Motor neuron (in vitro differentiated cells): ENCODE data around the gene MLANA. TPM values are rescaled to one million over a fixed set of nuclear protein-coding genes. Genes with fewer than 3 reads are reported as not detected.

ENCODE experiments used
- ATAC-seq, 8 experiments: fragments of 200-7000 bp; cut with Tn5 transposase; replicated peaks in 6 of 8; 2 replicates each; pipeline ENCODE4 v1.8.0; 2021; ENCODE audit warnings: mild to moderate bottlenecking in 8 of 8, moderate library complexity in 8 of 8
- H3K27ac ChIP-seq, 2 donors: fragments of 250-450 bp; sonication (Bioruptor Pico); 2 replicates each; pipeline ENCODE4 v1.9.0; 2021; ENCODE audit warnings: antibody characterized with exemption in 2 of 2, mild to moderate bottlenecking in 2 of 2, moderate library complexity in 1 of 2
- H3K4me1 ChIP-seq, 2 donors: fragments of 250-450 bp; sonication (Bioruptor Pico); replicated peaks in 1 of 2; 2 replicates each; pipeline ENCODE4 v1.6.1; 2021; ENCODE audit warnings: antibody characterized with exemption in 2 of 2, mild to moderate bottlenecking in 2 of 2, moderate library complexity in 1 of 2
- H3K4me3 ChIP-seq, 5 donors: fragments of 250-450 bp; sonication (Bioruptor Pico); 2 replicates each; pipeline ENCODE4 v1.9.0; 2021; ENCODE audit warnings: antibody characterized with exemption in 5 of 5, mild to moderate bottlenecking in 5 of 5, moderate library complexity in 4 of 5
- WGBS, 10 experiments: fragments of 450-650 bp; shearing (Covaris generic); methylation state at CpG; one replicate each; pipeline ENCODE4 v1.0.0; 2022; 5-methylcytosine and 5-hydroxymethylcytosine counted together
- in situ Hi-C, 9 experiments: fragments of 400-800 bp; cut with MboI; loops; one replicate each; pipeline ENCODE4 v1.15.0; 2021; ENCODE audit warnings: low sequenced_read_pairs in 9 of 9, low pct_unique_long_range_greater_than_20kb in 2 of 9; ENCODE audit not compliant: unreplicated experiment in 9 of 9
- total RNA-seq, 8 experiments: library from RNA; unstranded; fragments of 300-600 nt; gene quantifications; 2 replicates each; pipeline versions ENCODE4 v1.2.3 to v1.2.4, GENCODE V29; 2022

MLANA gene
- 1 to 10 TPM in 4 of 8 experiments, under 1 TPM in 4; 0.23 to 2.8 (median 0.94) TPM for total RNA-seq

DNA sequence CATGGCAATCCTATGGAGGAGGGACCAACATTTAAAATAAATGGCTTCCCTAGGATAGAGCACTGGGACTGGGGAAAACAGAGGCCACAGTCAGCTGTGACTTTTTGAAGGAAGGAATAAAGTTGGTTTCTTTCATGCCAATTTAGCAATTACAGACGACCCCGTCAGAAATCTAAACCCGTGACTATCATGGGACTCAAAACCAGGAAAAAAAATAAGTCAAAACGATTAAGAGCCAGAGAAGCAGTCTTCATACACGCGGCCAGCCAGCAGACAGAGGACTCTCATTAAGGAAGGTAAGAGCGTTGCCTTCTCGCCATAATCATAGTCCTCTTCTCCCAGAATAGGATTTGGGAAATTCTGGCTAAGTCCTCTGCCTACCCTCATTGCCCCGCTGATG, at the start of gene MLANA:
TSS of gene MLANA (plus strand) at position 249 of the 400 bp plus-strand sequence. CDS start 1,586 bp downstream, outside the sequence.
- no peak for ATAC-seq
- peaks cover 0 to 6% of the 10 kb centered on the region in 2 donors for H3K4me1 ChIP-seq
- no peak within 1 kb of the TSS for H3K27ac ChIP-seq
- H3K4me3 ChIP-seq: no peak within 1 kb of the TSS
- in situ Hi-C loops: loop anchor here in 6 of 9 experiments (25.0 kb wide), 3 partner anchors 147 to 422 kb away; no protein-coding TSS in a partner anchor
- WGBS, 10 experiments: 70 to 94% (median 86%) methylated on average over 5 to 9 of the region's 9 CpGs; no CpG with 5 or more reads in 3 of the 10 experiments

DNA sequence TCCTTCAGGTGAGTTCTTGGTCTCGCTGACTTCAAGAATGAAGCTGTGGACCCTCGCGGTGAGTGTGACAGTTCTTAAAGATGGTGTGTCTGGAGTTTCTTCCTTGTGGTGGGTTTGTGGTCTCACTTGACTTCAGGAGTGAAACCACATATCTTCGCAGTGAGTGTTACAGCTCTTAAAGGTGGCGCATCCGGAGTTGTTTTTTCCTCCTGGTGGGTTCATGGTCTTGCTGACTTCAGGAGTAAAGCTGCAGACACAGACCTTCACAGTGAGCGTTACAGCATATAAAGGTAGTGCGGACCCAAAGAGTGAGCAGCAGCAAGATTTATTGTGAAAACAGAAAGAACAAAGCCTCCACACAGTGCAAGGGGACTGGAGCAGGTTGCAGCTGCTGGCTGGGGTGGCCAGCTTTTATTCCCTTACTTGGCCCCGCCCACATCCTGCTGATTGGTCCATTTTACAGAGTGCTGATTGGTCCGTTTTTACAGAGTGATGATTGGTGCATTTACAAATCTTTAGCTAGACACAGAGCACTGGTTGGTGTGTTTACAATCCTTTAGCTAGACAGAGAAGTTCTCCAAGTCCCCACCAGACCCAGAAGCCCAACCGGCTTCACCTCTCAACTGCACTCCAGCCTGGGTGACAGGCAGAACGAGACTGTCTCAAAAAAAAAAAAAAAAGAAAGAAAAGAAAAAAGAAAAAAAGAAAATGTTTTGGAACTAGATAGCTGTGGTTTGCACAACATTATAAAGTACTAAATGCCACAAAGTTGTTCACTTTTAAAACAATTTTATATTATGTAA, 48.7 kb upstream of the MLANA start:
- Histone ChIP-seq H3K27ac (no peak overlapping the region), H3K4me3 (no peak overlapping the region), H3K4me1 (peaks cover 0 to 3% of the 10 kb centered on the region in 2 donors)
- in situ Hi-C loops: no loop called here
- ATAC-seq: no peak
- 68 to 100% (median 89%) methylated on average over 1 to 10 of the region's 12 CpGs; no CpG with 5 or more reads in 1 of the 10 experiments for WGBS, 10 experiments

GRCh38 chr9:5842929-5843793, 47.5 kb upstream of the MLANA start:
- no peak overlapping the region for H3K4me3 ChIP-seq
- no peak overlapping the region for H3K27ac ChIP-seq
- in situ Hi-C loops: no loop called here
- peaks cover 0 to 3% of the 10 kb centered on the region in 2 donors for H3K4me1 ChIP-seq
- WGBS, 10 experiments: 37 to 100% (median 67%) methylated on average over 2 to 5 of the region's 5 CpGs; no CpG with 5 or more reads in 1 of the 10 experiments
- peak in 2 of 8 experiments; percentile 6 to 31 for ATAC-seq

DNA sequence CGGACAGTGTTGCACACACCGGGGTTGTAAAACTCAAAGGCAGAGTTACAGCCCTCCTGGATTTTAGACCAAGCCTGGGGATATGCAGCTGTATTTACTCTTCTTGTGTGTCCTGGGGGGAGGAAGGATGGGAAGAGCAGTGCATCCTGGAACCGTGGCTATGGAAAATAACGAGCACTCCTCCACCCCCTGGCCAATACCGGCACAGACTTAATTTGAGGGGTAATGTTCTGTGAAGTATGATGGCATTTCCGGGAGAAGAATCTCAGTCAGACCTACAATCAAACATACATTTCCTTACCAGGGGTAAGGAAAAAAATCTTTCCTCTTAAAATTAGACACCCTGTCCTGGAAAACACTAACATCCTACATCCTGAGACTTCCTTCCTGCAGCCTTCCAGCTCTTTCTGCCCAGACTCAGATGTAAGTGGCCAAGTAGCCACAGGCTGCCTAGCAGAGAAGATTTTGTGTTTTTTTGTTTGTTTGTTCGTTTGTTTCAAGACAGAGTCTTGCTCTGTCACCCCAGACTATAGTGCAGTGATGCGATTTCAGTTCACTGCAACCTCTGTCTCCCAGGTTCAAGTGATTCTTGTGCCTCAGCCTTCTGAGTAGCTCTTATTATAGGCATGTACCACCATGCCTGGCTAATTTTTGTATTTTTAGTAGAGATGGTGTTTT, 46.8 kb upstream of the MLANA start:
- in situ Hi-C loops: no loop called here
- Histone ChIP-seq H3K27ac (no peak overlapping the region), H3K4me1 (peaks cover 0 to 3% of the 10 kb centered on the region in 2 donors), H3K4me3 (no peak overlapping the region)
- 20 to 100% (median 49%) methylated on average over 1 to 7 of the region's 8 CpGs; no CpG with 5 or more reads in 2 of the 10 experiments for WGBS, 10 experiments
- peak in 7 of 8 experiments; percentile 20 to 95 (median 71) for ATAC-seq

DNA sequence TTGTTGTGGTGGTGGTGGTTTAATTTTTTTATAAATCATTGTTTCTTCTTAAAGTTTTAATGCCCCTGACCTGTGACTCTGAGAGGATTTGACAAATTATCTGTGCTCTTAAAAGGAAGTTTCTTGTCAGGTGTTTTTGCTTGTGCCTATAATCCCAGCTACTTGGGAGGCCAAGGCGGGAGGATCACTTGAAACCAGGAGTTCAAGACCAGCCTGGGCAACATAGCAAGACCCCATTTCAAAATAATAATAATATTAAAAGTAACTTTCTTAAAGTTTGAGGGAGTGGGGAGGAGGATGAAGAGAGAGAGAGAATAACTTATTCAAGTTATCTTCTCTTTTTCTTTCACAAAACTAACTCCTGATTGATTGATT, 45.5 kb upstream of the MLANA start:
- in situ Hi-C loops: no loop called here
- Histone ChIP-seq H3K4me1 (peaks cover 0 to 3% of the 10 kb centered on the region in 2 donors), H3K4me3 (no peak overlapping the region), H3K27ac (no peak overlapping the region)
- no peak for ATAC-seq
- 75 to 100% (median 100%) methylated on average over 1 of the region's 1 CpG; no CpG with 5 or more reads in 3 of the 10 experiments for WGBS, 10 experiments

DNA sequence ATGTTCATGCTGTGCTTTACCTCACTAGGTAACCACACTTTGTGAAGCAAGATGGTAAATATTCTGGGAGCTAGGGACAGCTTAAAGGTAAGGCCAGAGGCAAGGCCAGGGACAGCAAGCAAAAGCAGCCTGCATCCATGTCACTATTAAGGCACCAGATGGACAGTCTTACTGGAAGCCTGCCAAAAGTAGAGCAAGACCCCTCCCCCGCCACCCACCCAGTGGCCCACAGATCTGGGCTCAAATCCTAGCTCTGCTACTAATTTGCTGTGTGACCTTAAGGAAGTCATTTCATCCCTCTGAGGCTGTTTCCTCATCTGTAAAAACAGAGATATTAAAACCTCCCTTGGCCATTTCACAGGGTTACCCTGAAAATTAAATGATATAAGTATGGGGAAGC, 44.6 kb upstream of the MLANA start:
- no peak overlapping the region for H3K4me3 ChIP-seq
- in situ Hi-C loops: no loop called here
- ATAC-seq: no peak
- H3K4me1 ChIP-seq: peaks cover 0 to 3% of the 10 kb centered on the region in 2 donors
- 67 to 100% (median 100%) methylated on average over 1 of the region's 1 CpG; no CpG with 5 or more reads in 7 of the 10 experiments for whole genome bisulfite sequencing, 10 experiments
- H3K27ac ChIP-seq: no peak overlapping the region

DNA sequence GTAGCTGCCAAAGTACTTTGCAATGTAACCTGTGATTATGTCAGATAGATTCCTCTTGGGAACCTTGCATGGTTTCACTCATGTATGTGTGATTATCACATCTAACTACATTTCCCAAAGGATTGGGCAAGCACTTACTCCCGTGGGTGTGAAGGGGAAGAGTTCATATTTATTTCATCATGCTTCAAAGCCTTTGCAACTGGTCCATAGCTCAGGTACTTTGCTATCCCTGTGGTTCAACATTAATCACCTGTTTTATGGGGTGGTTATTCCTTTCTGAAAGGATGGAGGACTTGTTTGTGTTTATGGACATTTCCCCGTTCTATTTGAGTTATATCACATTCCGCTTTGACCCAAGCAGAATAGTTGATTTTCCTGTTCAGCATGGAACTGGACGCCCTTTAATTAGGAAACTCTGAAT, 44.2 kb upstream of the MLANA start:
- WGBS, 10 experiments: 78 to 100% (median 89%) methylated on average over 1 to 4 of the region's 4 CpGs; no CpG with 5 or more reads in 1 of the 10 experiments
- H3K4me1 ChIP-seq: peaks cover 0 to 3% of the 10 kb centered on the region in 2 donors
- in situ Hi-C loops: no loop called here

DNA sequence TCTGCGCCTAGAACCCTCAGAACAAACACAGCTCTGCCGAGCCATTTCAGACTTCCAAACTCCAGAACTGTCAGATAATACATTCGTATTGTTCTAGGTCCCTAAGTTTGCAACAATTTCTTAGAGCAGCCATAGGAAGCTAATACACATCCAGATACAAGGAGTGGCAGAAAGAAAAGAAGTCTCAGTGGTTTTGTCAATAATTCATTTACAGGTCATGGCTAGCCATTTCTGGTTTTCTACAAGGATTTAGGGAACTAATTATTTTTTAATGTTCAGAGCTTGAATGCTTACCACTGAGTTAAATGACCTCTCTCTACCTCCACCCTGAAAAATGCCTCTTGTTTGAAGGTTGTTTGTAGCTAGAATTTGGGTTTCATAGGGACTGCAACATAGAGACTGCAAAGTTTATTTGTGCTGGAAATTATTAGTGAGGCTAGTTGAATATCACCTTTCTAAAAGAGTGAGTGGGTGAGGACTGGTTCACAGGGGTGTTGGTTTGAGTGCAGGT, 42.3 kb upstream of the MLANA start:
- H3K27ac ChIP-seq: no peak overlapping the region
- 58 to 83% (median 82%) methylated on average over 1 to 3 of the region's 3 CpGs; no CpG with 5 or more reads in 5 of the 10 experiments for WGBS, 10 experiments
- in situ Hi-C loops: no loop called here
- H3K4me1 ChIP-seq: peaks cover 0 to 3% of the 10 kb centered on the region in 2 donors
- H3K4me3 ChIP-seq: no peak overlapping the region
- no peak for ATAC-seq

More for the DNA sequence above, 44.2 kb upstream of the MLANA start:
- ATAC-seq: no peak
- Histone ChIP-seq H3K27ac (no peak overlapping the region), H3K4me3 (no peak overlapping the region)

GRCh38 chr9:5850724-5851122, 40.0 kb upstream of the MLANA start:
- Histone ChIP-seq H3K4me1 (no peaks in the 10 kb centered on the region), H3K4me3 (no peak overlapping the region), H3K27ac (no peak overlapping the region)
- in situ Hi-C loops: no loop called here
- ATAC-seq: no peak

DNA sequence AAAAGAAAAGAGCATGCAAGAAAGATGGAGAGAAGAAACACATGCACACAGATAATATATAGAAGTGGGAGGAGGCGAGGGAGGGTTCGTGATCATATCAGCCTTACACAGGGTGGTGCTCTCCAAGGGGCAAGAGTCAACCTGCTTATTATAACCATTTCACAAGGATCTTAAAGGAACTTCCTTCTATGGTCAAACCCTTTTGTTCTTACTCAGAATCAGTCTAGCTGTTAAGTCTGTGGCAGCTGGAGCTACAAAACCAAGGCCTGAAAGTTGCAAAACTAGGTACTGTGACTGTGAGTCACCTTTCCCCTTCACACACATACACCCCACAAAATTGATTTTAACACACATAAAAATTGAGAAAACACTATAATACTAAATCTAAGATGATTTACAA, 39.2 kb upstream of the MLANA start:
- Histone ChIP-seq H3K4me3 (no peak overlapping the region), H3K4me1 (no peaks in the 10 kb centered on the region), H3K27ac (no peak overlapping the region)
- in situ Hi-C loops: no loop called here
- ATAC-seq: peak in 2 of 8 experiments; percentile 56 to 68
- 50 to 100% (median 93%) methylated on average over 1 to 2 of the region's 2 CpGs; no CpG with 5 or more reads in 3 of the 10 experiments for WGBS, 10 experiments

GRCh38 chr9:5852987-5853386, 37.7 kb upstream of the MLANA start:
- H3K4me1 ChIP-seq: no peaks in the 10 kb centered on the region
- H3K4me3 ChIP-seq: no peak overlapping the region
- 25 to 60% (median 38%) methylated on average over 1 of the region's 1 CpG; no CpG with 5 or more reads in 4 of the 10 experiments for WGBS, 10 experiments
- H3K27ac ChIP-seq: no peak overlapping the region
- ATAC-seq: no peak
- in situ Hi-C loops: no loop called here

DNA sequence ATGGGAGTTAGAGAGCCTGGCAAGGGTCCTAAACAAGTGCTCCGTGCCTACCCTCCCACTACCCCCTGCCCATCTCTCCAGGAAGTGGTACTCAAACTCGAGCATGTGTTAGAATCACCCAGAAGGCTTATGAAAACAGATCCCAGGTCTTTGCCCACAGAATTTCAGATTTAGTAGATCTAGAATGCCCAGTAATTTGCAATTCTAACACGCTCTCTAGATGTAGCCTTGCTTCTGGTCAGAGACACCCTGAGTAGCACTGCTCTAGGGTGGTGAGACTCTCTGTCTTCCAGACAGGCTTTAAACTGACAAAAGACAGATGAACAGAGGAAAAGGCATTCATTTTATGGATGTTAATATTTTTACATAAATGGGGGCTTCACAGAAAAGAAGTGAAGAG, 37.1 kb upstream of the MLANA start:
- no peak overlapping the region for H3K4me3 ChIP-seq
- peak in 3 of 8 experiments; percentile 54 to 71 (median 67) for ATAC-seq
- no peaks in the 10 kb centered on the region for H3K4me1 ChIP-seq
- in situ Hi-C loops: no loop called here
- no peak overlapping the region for H3K27ac ChIP-seq
- WGBS, 10 experiments: 33 to 74% (median 61%) methylated on average over 2 to 3 of the region's 3 CpGs; no CpG with 5 or more reads in 4 of the 10 experiments
